ENCODE measurements around the gene CFH.
"Not testable (repeated sequence)": the region's sequence is repeated elsewhere in the genome, so short reads cannot be mapped to it uniquely, and the experiment has no call there.

CFH gene

GRCh38 chr1:196661345-196661744 lies 9.5 kb downstream of the CFH start:
- FAIRE-seq: no peak
- DNase-seq (ENCODE audit: low spot score): no peak

- DNase-seq (ENCODE audit: low spot score): no peak
- FAIRE-seq: no peak
These were observed 15.3 kb downstream of the CFH start for GRCh38 chr1:196667131-196667530.

GRCh38 chr1:196669051-196669450 lies 17.2 kb downstream of the CFH start:
- FAIRE-seq: no peak

GRCh38 chr1:196669693-196670092 lies 17.9 kb downstream of the CFH start:
- DNase-seq (ENCODE audit: low spot score): no peak
- no peak for FAIRE-seq

More at GRCh38 chr1:196669051-196669450, 17.2 kb downstream of the CFH start:
- no peak for DNase-seq (ENCODE audit: low spot score)

GRCh38 chr1:196674908-196675307 lies 23.1 kb downstream of the CFH start:
- no peak for FAIRE-seq
- DNase-seq (ENCODE audit: low spot score): no peak

- no peak for FAIRE-seq
- no peak for DNase-seq (ENCODE audit: low spot score)
These were observed 26.1 kb downstream of the CFH start for GRCh38 chr1:196677781-196678509.

- FAIRE-seq: peak; percentile 35
- DNase-seq (ENCODE audit: low spot score): peak; percentile 20
These were observed 26.7 kb downstream of the CFH start for GRCh38 chr1:196678510-196678884.

- no peak for FAIRE-seq
- no peak for DNase-seq (ENCODE audit: low spot score)
These were observed 28.3 kb downstream of the CFH start for GRCh38 chr1:196680107-196680506.

- DNase-seq (ENCODE audit: low spot score) (no peak), FAIRE-seq (no peak)
These were observed 32.6 kb downstream of the CFH start for GRCh38 chr1:196684476-196684875.

GRCh38 chr1:196685506-196685905 lies 33.7 kb downstream of the CFH start:
- DNase-seq (ENCODE audit: low spot score): no peak
- no peak for FAIRE-seq

GRCh38 chr1:196689001-196689400 lies 37.2 kb downstream of the CFH start:
- DNase-seq (ENCODE audit: low spot score) (no peak), FAIRE-seq (no peak)

- FAIRE-seq: no peak
- DNase-seq (ENCODE audit: low spot score): no peak
These were observed 38.7 kb downstream of the CFH start for GRCh38 chr1:196690582-196690981.

- DNase-seq (ENCODE audit: low spot score) (no peak), FAIRE-seq (no peak)
These were observed 47.1 kb downstream of the CFH start for GRCh38 chr1:196698993-196699392.

- FAIRE-seq (no peak), DNase-seq (ENCODE audit: low spot score) (no peak)
These were observed 49.3 kb downstream of the CFH start for GRCh38 chr1:196701144-196701543.

- FAIRE-seq; DNase-seq (ENCODE audit: low spot score): not testable (repeated sequence)
These were observed 58.0 kb downstream of the CFH start for GRCh38 chr1:196709892-196710291.

- DNase-seq (ENCODE audit: low spot score) (no peak), FAIRE-seq (no peak)
These were observed 66.0 kb downstream of the CFH start for GRCh38 chr1:196717868-196718267.

GRCh38 chr1:196723325-196724185 lies 71.7 kb downstream of the CFH start:
- FAIRE-seq (no peak), DNase-seq (ENCODE audit: low spot score) (no peak)

GRCh38 chr1:196732526-196732925 lies 80.7 kb downstream of the CFH start:
- FAIRE-seq (no peak), DNase-seq (ENCODE audit: low spot score) (no peak)

- no peak for DNase-seq (ENCODE audit: low spot score)
- FAIRE-seq: no peak
These were observed 81.5 kb downstream of the CFH start for GRCh38 chr1:196733091-196733970.

- DNase-seq (ENCODE audit: low spot score) (no peak), FAIRE-seq (no peak)
These were observed 82.2 kb downstream of the CFH start for GRCh38 chr1:196734006-196734405.

GRCh38 chr1:196734460-196734859 lies 82.6 kb downstream of the CFH start:
- DNase-seq (ENCODE audit: low spot score): no peak
- no peak for FAIRE-seq

- no peak for DNase-seq (ENCODE audit: low spot score)
- FAIRE-seq: no peak
These were observed 86.9 kb downstream of the CFH start for GRCh38 chr1:196738730-196739129.

Measured in RCC 7860 (cell line).